Lung (tissue), 12 donors: ENCODE data around the gene VMA21. TPM values are rescaled to one million over a fixed set of nuclear protein-coding genes. Genes with fewer than 3 reads are reported as not detected.

ENCODE experiments used
- ATAC-seq: fragments of 200-7000 bp; cut with Tn5 transposase; one replicate; pipeline ENCODE4 v1.9.1; 2020; ENCODE audit warnings: moderate number of reproducible peaks; ENCODE audit not compliant: insufficient read depth, low FRiP score
- DNase-seq, 3 donors: peaks; one replicate each; pipeline ENCODE4 v3.0.0-alpha.2; 2013 to 2017
- H3K27ac ChIP-seq, 2 donors: one replicate each; pipeline ENCODE4 v1.5.1; 2013; ENCODE audit warnings: mild to moderate bottlenecking in 2 of 2, moderate library complexity in 2 of 2, control low read depth in 1 of 2, inconsistent platforms in 1 of 2, low read depth in 1 of 2, low read length in 1 of 2
- H3K27me3 ChIP-seq, 3 donors: one replicate each; pipeline ENCODE4 v1.5.1; 2013; ENCODE audit warnings: low read length in 2 of 3; ENCODE audit not compliant: control insufficient read depth in 3 of 3, insufficient read depth in 3 of 3
- H3K36me3 ChIP-seq, 4 donors: one replicate each; pipeline ENCODE4 v1.5.1; 2013; ENCODE audit warnings: low read length in 4 of 4, mild to moderate bottlenecking in 1 of 4, moderate library complexity in 1 of 4; ENCODE audit not compliant: control insufficient read depth in 4 of 4, insufficient read depth in 4 of 4
- H3K4me1 ChIP-seq, 5 donors: one replicate each; pipeline ENCODE4 v1.5.1; 2013; ENCODE audit warnings: low read length in 5 of 5, mild to moderate bottlenecking in 2 of 5, moderate library complexity in 1 of 5; ENCODE audit not compliant: control insufficient read depth in 5 of 5, insufficient read depth in 5 of 5
- H3K4me3 ChIP-seq: one replicate; pipeline ENCODE4 v1.5.1; 2013; ENCODE audit warnings: mild to moderate bottlenecking, control low read depth, moderate library complexity
- H3K9ac ChIP-seq, 2 donors: one replicate each; pipeline ENCODE4 v1.5.1; 2013; ENCODE audit warnings: low read length in 2 of 2, control low read depth in 1 of 2; ENCODE audit not compliant: insufficient read depth in 1 of 2
- H3K9me3 ChIP-seq, 4 donors: one replicate each; pipeline ENCODE4 v1.5.1; 2013; ENCODE audit warnings: low read length in 3 of 4, mild to moderate bottlenecking in 1 of 4, moderate library complexity in 1 of 4; ENCODE audit not compliant: control insufficient read depth in 4 of 4, insufficient read depth in 3 of 4
- WGBS, 2 donors: extraction: QIAGEN DNeasy Blood & Tissue Kit; methylation state at CpG; one replicate each; pipeline ENCODE4 v1.1.7; 2013; 5-methylcytosine and 5-hydroxymethylcytosine counted together
- polyA plus RNA-seq, 2 donors: library from polyadenylated mRNA; stranded (reverse); fragments of 200-250 nt; gene quantifications; one replicate each; pipeline ENCODE4 v1.2.1, GENCODE V29; 2013
- total RNA-seq, 2 donors: library from RNA; depleted of rRNA in 1 of 2; stranded (reverse); fragments of >200 nt in 1 of 2; gene quantifications; one replicate each; pipeline ENCODE4 v1.2.1, GENCODE V29; 2014 to 2021
- TF ChIP-seq, protein P1 (sequence below): IDR thresholded peaks from 2 replicates; pipeline ENCODE4 v1.5.1; 2012; ENCODE audit warnings: mild to moderate bottlenecking; ENCODE audit errors: control extremely low read depth, extremely low read depth
- donor health status: control.
- donor health status: control.
- donor health status: Bipolar disorder and iron deficiency.
- donor health status: healthy.
- donor health status: DM: yes; HTN: yes; CAD: no.

The VMA21 gene
- total and polyA plus RNA-seq, 4 donors, result 7.8 to 36.3 (median 18.4) TPM

DNA sequence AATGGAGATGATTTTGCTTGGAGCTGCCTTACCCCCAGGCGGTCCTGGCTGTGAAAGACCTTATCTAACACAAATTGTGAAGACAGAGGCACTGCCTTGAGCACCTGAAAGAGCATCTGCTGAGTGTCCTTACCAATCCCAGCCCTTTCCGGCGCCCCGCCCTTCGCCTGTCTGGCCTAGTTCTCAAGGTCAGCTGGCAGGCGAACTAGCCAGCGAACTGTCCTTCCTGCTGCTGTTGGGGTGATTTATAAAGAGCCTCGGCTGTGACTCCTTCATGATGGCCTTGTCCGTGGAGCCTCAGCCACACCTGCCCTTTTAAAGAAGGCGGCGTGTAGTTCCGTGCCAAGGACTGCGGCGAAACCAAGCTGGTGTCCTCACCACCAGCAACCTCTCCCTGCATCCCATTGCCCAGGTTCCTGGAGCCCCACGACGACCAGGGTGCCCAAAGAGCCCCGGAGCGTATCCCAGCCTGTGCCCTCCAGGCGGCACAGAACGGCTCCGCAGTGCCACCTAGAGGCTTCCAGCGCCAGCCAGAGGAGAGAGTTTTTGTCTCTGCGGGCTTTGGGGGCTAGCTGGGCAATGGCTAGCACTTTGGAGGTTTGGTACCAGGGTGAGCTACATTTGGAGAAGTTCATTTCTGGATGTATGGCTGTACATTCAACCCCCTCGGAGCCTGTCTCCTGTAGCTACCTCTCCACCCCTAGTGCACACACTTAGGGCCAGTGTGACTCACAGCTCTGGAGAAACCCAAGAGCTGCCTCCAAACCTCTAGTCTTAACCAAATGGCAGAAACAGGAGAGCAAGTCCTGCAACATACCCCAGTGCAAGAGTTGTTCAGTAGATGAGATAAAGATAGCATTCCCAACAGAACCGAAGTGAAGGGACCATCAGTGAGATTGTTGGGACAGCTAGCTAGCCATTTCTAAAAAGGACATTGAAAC lies 36.8 kb upstream of the VMA21 start:
- 9 to 14% methylated on average over 20 to 25 of the region's 25 CpGs for WGBS, 2 donors
- H3K9me3 ChIP-seq, result no peaks in the 10 kb centered on the region
- H3K27me3 ChIP-seq, result peaks cover 0 to 3% (median 2%) of the 10 kb centered on the region in 3 donors
- H3K4me3 ChIP-seq, result no peak overlapping the region
- ATAC-seq (no peak), DNase-seq (peak in 2 of 3 donors; percentile 8 to 18)
- no peaks in the 10 kb centered on the region for H3K4me1 ChIP-seq
- H3K9ac ChIP-seq, result no peak overlapping the region
- H3K27ac ChIP-seq, result no peak overlapping the region
- TF ChIP-seq, protein P1, sequence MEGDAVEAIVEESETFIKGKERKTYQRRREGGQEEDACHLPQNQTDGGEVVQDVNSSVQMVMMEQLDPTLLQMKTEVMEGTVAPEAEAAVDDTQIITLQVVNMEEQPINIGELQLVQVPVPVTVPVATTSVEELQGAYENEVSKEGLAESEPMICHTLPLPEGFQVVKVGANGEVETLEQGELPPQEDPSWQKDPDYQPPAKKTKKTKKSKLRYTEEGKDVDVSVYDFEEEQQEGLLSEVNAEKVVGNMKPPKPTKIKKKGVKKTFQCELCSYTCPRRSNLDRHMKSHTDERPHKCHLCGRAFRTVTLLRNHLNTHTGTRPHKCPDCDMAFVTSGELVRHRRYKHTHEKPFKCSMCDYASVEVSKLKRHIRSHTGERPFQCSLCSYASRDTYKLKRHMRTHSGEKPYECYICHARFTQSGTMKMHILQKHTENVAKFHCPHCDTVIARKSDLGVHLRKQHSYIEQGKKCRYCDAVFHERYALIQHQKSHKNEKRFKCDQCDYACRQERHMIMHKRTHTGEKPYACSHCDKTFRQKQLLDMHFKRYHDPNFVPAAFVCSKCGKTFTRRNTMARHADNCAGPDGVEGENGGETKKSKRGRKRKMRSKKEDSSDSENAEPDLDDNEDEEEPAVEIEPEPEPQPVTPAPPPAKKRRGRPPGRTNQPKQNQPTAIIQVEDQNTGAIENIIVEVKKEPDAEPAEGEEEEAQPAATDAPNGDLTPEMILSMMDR, result no peak
- H3K36me3 ChIP-seq, result no peaks in the 10 kb centered on the region

DNA sequence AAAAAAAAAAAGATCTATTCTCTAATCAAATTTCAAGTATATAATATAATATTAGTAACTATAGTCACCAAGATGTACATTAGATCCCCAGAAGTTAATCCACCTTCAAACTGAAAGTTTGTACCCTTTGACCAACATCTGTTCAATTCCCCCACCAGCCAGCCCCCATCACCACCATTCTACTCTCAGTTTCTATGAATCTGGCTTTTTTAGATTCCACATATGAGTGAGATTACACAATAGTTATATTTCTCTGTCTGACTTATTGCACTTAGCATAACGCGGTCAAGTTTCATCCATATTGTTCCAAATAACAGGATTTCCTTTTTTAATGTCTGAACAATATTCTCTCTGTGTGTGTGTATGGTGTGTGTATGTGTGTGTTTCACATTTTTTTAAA lies 33.7 kb upstream of the VMA21 start:
- Histone ChIP-seq H3K36me3 (no peaks in the 10 kb centered on the region), H3K9me3 (no peaks in the 10 kb centered on the region), H3K9ac (no peak overlapping the region), H3K27ac (no peak overlapping the region), H3K4me3 (no peak overlapping the region), H3K27me3 (peaks cover 0 to 3% (median 2%) of the 10 kb centered on the region in 3 donors), H3K4me1 (no peaks in the 10 kb centered on the region)
- no peak for ATAC-seq
- TF ChIP-seq, protein P1, result no peak
- DNase-seq, result no peak
- WGBS, 2 donors, result 58 to 72% methylated on average over 2 of the region's 2 CpGs

DNA sequence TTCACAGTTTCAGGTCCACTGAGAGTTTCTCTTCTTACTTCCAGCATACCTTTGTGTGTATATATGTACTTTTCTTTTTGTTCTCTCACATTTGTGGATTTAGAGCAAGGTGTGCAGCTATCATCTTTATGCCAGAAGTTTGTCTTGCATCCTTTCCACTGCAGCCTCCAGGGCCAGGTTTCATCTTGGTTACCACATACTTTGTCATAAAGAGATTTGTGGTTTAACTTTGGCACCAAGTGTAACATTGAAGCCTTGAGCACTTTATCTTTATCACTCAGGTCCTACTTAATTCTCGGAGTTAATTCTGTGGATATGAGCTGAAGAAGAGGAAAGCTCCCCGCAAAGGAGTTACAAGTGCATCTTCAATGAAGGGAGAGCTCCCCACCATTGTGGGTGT lies 31.4 kb upstream of the VMA21 start:
- no peaks in the 10 kb centered on the region for H3K4me1 ChIP-seq
- peaks cover 0 to 3% (median 0%) of the 10 kb centered on the region in 4 donors for H3K9me3 ChIP-seq
- no peak overlapping the region for H3K9ac ChIP-seq
- H3K4me3 ChIP-seq, result no peak overlapping the region
- TF ChIP-seq, protein P1, result no peak
- peaks cover 0 to 3% (median 0%) of the 10 kb centered on the region in 3 donors for H3K27me3 ChIP-seq
- 82 to 92% methylated on average over 2 of the region's 2 CpGs for WGBS, 2 donors
- no peak for DNase-seq
- no peak for ATAC-seq
- H3K36me3 ChIP-seq, result no peaks in the 10 kb centered on the region
- no peak overlapping the region for H3K27ac ChIP-seq
